Smooth muscle cell of trachea (primary cell): Measurements from ENCODE around the gene ILF3. TPM values are rescaled to one million over a fixed set of nuclear protein-coding genes. Genes with fewer than 3 reads are reported as not detected.

Source experiments
- total RNA-seq: library from RNA; depleted of rRNA; stranded (reverse); fragments of >200 nt; gene quantifications from 2 replicates; pipeline ENCODE4 v1.2.1, GENCODE V29; 2014

ILF3 gene
- 81.2 and 129 TPM in 2 replicates for total RNA-seq

GRCh38 chr19:10653732-10654609 is at the start of gene ILF3:
TSS of gene ILF3 (plus strand) at chr19:10654346. CDS start at chr19:10670606, 16,260 bp downstream.

DNA sequence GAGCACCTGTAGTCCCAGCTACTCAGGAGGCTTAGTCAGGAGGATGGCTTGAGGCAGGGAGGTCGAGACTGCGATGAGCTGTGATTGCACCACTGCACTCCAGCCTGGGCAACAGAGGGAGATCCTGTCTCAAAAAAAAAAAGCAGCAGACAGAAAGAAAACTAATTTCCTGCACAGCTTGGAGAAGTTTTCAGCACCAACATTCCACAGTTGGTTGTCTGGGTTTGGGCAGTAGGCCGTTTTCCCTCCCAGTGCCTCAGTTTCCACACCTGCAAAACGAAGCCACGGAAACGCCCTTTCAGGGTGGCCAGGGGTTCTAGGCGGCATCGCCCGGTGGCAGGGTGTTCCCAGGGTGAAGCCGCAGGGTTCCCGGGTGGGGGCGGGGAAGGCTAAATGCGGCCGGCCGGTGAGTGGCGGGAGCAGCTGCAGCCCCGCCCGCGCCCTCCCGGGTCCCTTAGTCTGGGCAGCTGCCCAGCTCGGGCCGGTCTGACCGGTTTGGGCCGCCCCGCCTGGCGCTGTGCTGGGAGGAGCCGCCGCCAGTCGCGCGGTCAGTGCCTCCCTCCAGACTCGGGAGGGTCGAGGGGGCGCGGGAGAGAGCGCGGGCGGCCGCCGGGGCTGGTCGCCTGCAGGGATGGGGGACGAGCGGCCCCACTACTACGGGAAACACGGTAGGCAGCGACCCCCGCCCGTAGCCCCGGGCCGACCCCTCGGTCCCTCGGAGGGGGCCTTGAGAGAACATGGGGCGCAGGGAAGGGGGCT is 29.0 kb upstream of the ILF3 start, which contains the start of gene SLC44A2:
TSS of gene SLC44A2 (plus strand) at position 551 of the 759 bp plus-strand sequence. CDS start at position 632, 81 bp downstream.

DNA sequence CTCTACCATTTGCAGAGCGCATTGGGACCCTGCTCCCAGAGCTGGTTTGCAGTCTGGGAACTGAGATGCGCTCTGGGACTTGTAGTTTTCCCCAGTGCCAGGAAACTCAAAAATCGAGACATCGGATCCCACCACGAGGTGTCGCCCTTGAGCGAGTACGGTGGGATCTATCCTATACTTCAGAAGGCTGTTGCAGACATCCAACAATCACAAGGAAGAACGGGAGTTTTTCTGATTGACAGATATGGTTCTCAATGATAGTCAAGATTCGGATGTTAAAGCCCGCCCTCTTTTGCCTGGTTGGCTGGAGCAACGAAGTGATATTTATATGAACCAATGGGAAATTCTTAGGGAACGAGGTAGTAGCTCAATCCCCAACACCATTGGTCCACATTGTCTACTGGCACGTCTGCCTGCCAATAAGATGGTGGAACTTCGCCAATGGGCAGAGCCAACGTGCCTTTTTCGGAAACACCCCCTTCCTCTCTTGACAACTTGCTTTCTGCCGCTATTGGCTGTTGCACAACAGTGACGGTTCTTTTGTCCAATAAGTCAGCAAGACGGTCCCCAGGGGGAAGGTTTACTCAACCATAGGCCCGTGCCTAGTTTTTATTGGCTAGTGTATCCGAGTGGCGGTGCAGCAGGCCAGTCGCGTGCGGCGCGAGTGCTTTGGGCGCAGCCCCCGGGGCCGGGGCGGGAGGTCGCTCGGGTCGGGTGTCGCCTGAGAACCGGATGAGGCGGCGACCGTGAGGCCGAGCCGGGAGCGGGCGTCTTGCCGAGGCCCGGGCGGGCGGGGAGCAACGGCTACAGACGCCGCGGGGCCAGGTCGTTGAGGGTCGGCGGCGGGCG is 63.4 kb downstream of the ILF3 start, which contains the start of gene DNM2:
TSS of gene DNM2 (plus strand) at position 724 of the 849 bp plus-strand sequence. CDS start 164 bp downstream, outside the sequence.

Other genes with a start within 250 kb of the ILF3 start
- 6.3 and 8.7 TPM in 2 replicates for gene PDE4A, start 233.8 kb upstream of the ILF3 start, total RNA-seq
- gene KEAP1, start 151.0 kb upstream of the ILF3 start, total RNA-seq: 91.0 and 150 TPM in 2 replicates
- gene S1PR5, start 136.9 kb upstream of the ILF3 start, total RNA-seq: 0.15 and 0.17 TPM in 2 replicates
- gene ATG4D, start 110.4 kb upstream of the ILF3 start, total RNA-seq: 10.5 and 12.9 TPM in 2 replicates
- 5.7 and 6.9 TPM in 2 replicates for gene KRI1, start 88.3 kb upstream of the ILF3 start, total RNA-seq
- 3.5 and 9.9 TPM in 2 replicates for gene CDKN2D, start 85.4 kb upstream of the ILF3 start, total RNA-seq
- not detected in 2 replicates for gene AP1M2, start 67.0 kb upstream of the ILF3 start, total RNA-seq
- 43.2 and 45.3 TPM in 2 replicates for gene SLC44A2, start 28.8 kb upstream of the ILF3 start, total RNA-seq
- 27.8 and 28.1 TPM in 2 replicates for gene QTRT1, start 47.1 kb downstream of the ILF3 start, total RNA-seq
- 91.0 and 94.2 TPM in 2 replicates for gene DNM2, start 63.7 kb downstream of the ILF3 start, total RNA-seq
- gene TMED1, start 181.9 kb downstream of the ILF3 start, total RNA-seq: 46.5 and 69.2 TPM in 2 replicates
- gene C19orf38, start 194.1 kb downstream of the ILF3 start, total RNA-seq: 0.58 and 1.7 TPM in 2 replicates
- gene CARM1, start 217.2 kb downstream of the ILF3 start, total RNA-seq: 38.7 and 49.8 TPM in 2 replicates